Heart left ventricle (tissue), 16 donors: Measurements from ENCODE around the gene USE1. TPM values are rescaled to one million over a fixed set of nuclear protein-coding genes. Genes with fewer than 3 reads are reported as not detected.

Source experiments
- ATAC-seq, 4 donors: fragments of 200-7000 bp; cut with Tn5 transposase; one replicate each; pipeline ENCODE4 v1.9.1; 2020 to 2022; ENCODE audit warnings: moderate library complexity in 4 of 4, mild to moderate bottlenecking in 3 of 4, moderate number of reproducible peaks in 1 of 4
- DNase-seq, 5 donors: peaks; one replicate each; pipeline ENCODE4 v3.0.0-alpha.2; 2020
- H3K27ac ChIP-seq, 12 donors: fragments of 200-600 bp; sonication (generic) in 4 of 12; one replicate each; pipeline versions ENCODE4 v1.5.0 to v1.8.0; 2016 to 2022; ENCODE audit warnings: mild to moderate bottlenecking in 2 of 12
- H3K27me3 ChIP-seq, 9 donors: fragments of 200-600 bp; sonication (generic) in 2 of 9; one replicate each; pipeline versions ENCODE4 v1.5.1 to v1.8.0; 2016 to 2022; ENCODE audit warnings: mild to moderate bottlenecking in 3 of 9
- H3K36me3 ChIP-seq, 9 donors: fragments of 200-600 bp; sonication (generic) in 2 of 9; one replicate each; pipeline versions ENCODE4 v1.5.0 to v1.8.0; 2018 to 2022; ENCODE audit warnings: mild to moderate bottlenecking in 2 of 9
- H3K4me1 ChIP-seq, 12 donors: fragments of 200-600 bp; sonication (generic) in 4 of 12; one replicate each; pipeline versions ENCODE4 v1.5.0 to v1.8.0; 2016 to 2022; ENCODE audit warnings: mild to moderate bottlenecking in 3 of 12
- H3K4me3 ChIP-seq, 12 donors: fragments of 200-600 bp; sonication (generic) in 4 of 12; one replicate each; pipeline versions ENCODE4 v1.5.0 to v1.8.0; 2017 to 2022; ENCODE audit warnings: mild to moderate bottlenecking in 9 of 12, moderate library complexity in 4 of 12
- H3K9me3 ChIP-seq, 12 donors: fragments of 200-600 bp; sonication (generic) in 4 of 12; one replicate each; pipeline versions ENCODE4 v1.5.0 to v1.8.0; 2016 to 2022; ENCODE audit warnings: mild to moderate bottlenecking in 1 of 12
- POLR2A ChIP-seq, 2 donors: fragments of 450-650 bp; IDR thresholded peaks; one replicate each; pipeline ENCODE4 v1.6.1; 2017; ENCODE audit warnings: antibody characterized with exemption in 2 of 2, mild to moderate bottlenecking in 2 of 2, moderate library complexity in 2 of 2
- WGBS, 4 donors: extraction: QIAGEN DNeasy Blood & Tissue Kit in 2 of 4; methylation state at CpG; one replicate each; pipeline versions ENCODE4 v1.1.5 to v1.1.7; 2013 to 2018; 5-methylcytosine and 5-hydroxymethylcytosine counted together
- intact Hi-C, 10 donors: fragments of 100-400 bp; cut with DNase I; formaldehyde crosslinking; loops; one replicate each; pipeline versions ENCODE4 v1.11.1 to v1.14.2; 2022
- long read RNA-seq, 3 donors: library from polyadenylated mRNA; unstranded; transcript quantifications; one replicate each; pipeline ENCODE4 v2.0.0, GENCODE V29; 2020 to 2021
- polyA plus RNA-seq, 2 donors: library from polyadenylated mRNA; stranded (reverse); fragments of 200-250 nt; gene quantifications; one replicate each; pipeline ENCODE4 v1.2.3, GENCODE V29; 2013
- total RNA-seq, 9 donors: library from RNA; depleted of rRNA in 2 of 9; stranded (reverse); fragments of >200 nt in 2 of 9; fragmentation: NEBNext Ultra II Directional in 3 of 9; extraction: Animal tissue kit (Norgen Biotek cat#: 25700) in 3 of 9; gene quantifications; one replicate each; pipeline versions ENCODE4 v1.1.0 to v1.2.4, GENCODE V29; 2016 to 2023
- TF ChIP-seq, protein P1 (sequence below), 12 donors: fragments of 200-600 bp; sonication (generic) in 4 of 12; IDR thresholded peaks; one replicate each; pipeline versions ENCODE4 v1.5.0 to v1.8.0; 2018 to 2022; ENCODE audit warnings: antibody characterized with exemption in 12 of 12, mild to moderate bottlenecking in 5 of 12
- donor health status: ischemic (EF 13 %, LVEDD 7.1; RV severe dilation, severe dysfunction).
- donor health status: healthy with polysubstance abuse.
- donor health status: DM: no; HTN: yes; CAD: no.
- donor health status: DM: no; HTN: no; CAD: no.
- donor health status: ischemic (EF 25% LVEDD 6.9; RV normal size, moderate dysfunction).
- donor health status: ischemic (EF 25% LVEDD 5.7; RV mildly dilated, moderate dysfunction).
- donor health status: healthy.
- donor health status: DM: yes; HTN: yes; CAD: no.
- donor health status: ischemic (EF 35%, LVEDD 5.7; RV mildly dilated, moderate dysfunction).
- donor health status: nonischemic (EF 11% LVEDD 7.7; RV severe dilation, severe dysfunction).
- donor health status: DM: yes; HTN: yes; CAD: no.
- donor health status: PGD.
- donor health status: ischemic (EF 29% LVEDD 5.4; RV normal size, mild dysfunction).
- donor health status: nonischemic (EF 23%, LVEDD 6.1; RV moderate dilation, normal function).

The USE1 gene
- total RNA-seq = 10 to 100 TPM; 22.5 to 34.4 (median 25.8) TPM
- polyA plus RNA-seq = 10 to 100 TPM; 60.6 to 69.6 TPM
- long read RNA-seq, donor 1, partial matches to known transcripts = 0 of 3 reads
- long read RNA-seq, donor 1, other reads (novel, unspliced or antisense) = 3 of 3 reads
- long read RNA-seq, donor 2, partial matches to known transcripts = 0 of 3 reads
- long read RNA-seq, donor 2, other reads (novel, unspliced or antisense) = 2 of 3 reads
- long read RNA-seq, donor 3, partial matches to known transcripts = 0 of 3 reads
- long read RNA-seq, donor 3, other reads (novel, unspliced or antisense) = 3 of 3 reads

- intact Hi-C loops = loop anchor here in 4 of 10 donors (2.0 to 10.0 kb wide), 4 partner anchors 47 to 138 kb away; partner anchors contain the start of genes USHBP1 (in 2 of the 4), ANKLE1 (in 1 of the 4), BABAM1 (in 1 of the 4) and HAUS8 (in 1 of the 4)
- Histone ChIP-seq H3K4me3 (peak within 1 kb of the TSS; percentile 38 to 83 (median 78)), H3K9me3 (no peaks in the 10 kb centered on the region), H3K27ac (peak within 1 kb of the TSS; percentile 90 to 97 (median 94)), H3K27me3 (no peaks in the 10 kb centered on the region), H3K36me3 (peaks cover 0 to 61% (median 49%) of the 10 kb centered on the region in 9 donors), H3K4me1 (peaks cover 0 to 26% (median 11%) of the 10 kb centered on the region in 12 donors)
- 3 to 6% (median 4%) methylated on average over 38 to 56 of the region's 56 CpGs for WGBS, 4 donors
- peak; percentile 91 to 95 (median 93) for DNase-seq
- TF ChIP-seq POLR2A (IDR thresholded peaks at IDR 0.05) = peak in 1 of 2 donors; percentile 55
- TF ChIP-seq, protein P1, sequence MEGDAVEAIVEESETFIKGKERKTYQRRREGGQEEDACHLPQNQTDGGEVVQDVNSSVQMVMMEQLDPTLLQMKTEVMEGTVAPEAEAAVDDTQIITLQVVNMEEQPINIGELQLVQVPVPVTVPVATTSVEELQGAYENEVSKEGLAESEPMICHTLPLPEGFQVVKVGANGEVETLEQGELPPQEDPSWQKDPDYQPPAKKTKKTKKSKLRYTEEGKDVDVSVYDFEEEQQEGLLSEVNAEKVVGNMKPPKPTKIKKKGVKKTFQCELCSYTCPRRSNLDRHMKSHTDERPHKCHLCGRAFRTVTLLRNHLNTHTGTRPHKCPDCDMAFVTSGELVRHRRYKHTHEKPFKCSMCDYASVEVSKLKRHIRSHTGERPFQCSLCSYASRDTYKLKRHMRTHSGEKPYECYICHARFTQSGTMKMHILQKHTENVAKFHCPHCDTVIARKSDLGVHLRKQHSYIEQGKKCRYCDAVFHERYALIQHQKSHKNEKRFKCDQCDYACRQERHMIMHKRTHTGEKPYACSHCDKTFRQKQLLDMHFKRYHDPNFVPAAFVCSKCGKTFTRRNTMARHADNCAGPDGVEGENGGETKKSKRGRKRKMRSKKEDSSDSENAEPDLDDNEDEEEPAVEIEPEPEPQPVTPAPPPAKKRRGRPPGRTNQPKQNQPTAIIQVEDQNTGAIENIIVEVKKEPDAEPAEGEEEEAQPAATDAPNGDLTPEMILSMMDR (IDR thresholded peaks at IDR 0.05) = no peak
- ATAC-seq = peak; percentile 95 to 97 (median 95)
These were observed at the start of gene USE1 for GRCh38 chr19:17215127-17215971. USE1 (plus strand) TSS chr19:17215357; CDS start chr19:17215406, 49 bp downstream.

- Histone ChIP-seq H3K4me3 (no peak overlapping the region), H3K27me3 (no peaks in the 10 kb centered on the region), H3K36me3 (peaks cover 0 to 100% (median 96%) of the 10 kb centered on the region in 9 donors), H3K27ac (no peak overlapping the region), H3K4me1 (no peaks in the 10 kb centered on the region), H3K9me3 (peaks cover 0 to 7% (median 0%) of the 10 kb centered on the region in 12 donors)
- no peak for DNase-seq
- ATAC-seq = no peak
- TF ChIP-seq, protein P1 (IDR thresholded peaks at IDR 0.05) = no peak
- TF ChIP-seq POLR2A (IDR thresholded peaks at IDR 0.05) = no peak
- 94 to 98% (median 96%) methylated on average over 5 of the region's 5 CpGs for WGBS, 4 donors
- intact Hi-C loops = no loop called here
These were observed 49.4 kb upstream of the USE1 start for GRCh38 chr19:17165715-17166114.

GRCh38 chr19:17170538-17171297, 44.4 kb upstream of the USE1 start:
- intact Hi-C loops = no loop called here
- H3K36me3 ChIP-seq = peaks cover 0 to 100% (median 99%) of the 10 kb centered on the region in 9 donors

More at GRCh38 chr19:17170538-17171297, 44.4 kb upstream of the USE1 start:
- H3K27me3 ChIP-seq = no peaks in the 10 kb centered on the region
- no peaks in the 10 kb centered on the region for H3K9me3 ChIP-seq
- H3K4me3 ChIP-seq = no peak overlapping the region
- H3K4me1 ChIP-seq = no peaks in the 10 kb centered on the region
- no peak for ATAC-seq
- TF ChIP-seq, protein P1 (IDR thresholded peaks at IDR 0.05) = no peak
- TF ChIP-seq POLR2A (IDR thresholded peaks at IDR 0.05) = no peak
- 83 to 93% (median 88%) methylated on average over 13 of the region's 13 CpGs for WGBS, 4 donors
- no peak overlapping the region for H3K27ac ChIP-seq
- no peak for DNase-seq
